ACHN (cell line): Measurements from ENCODE around the gene MAPK8.
A peak's percentile ranks its signal among the peaks of the same experiment; 100 is the strongest.
"Not testable (repeated sequence)": the region's sequence is repeated elsewhere in the genome, so short reads cannot be mapped to it uniquely, and the experiment has no call there.

Experiments used
- DNase-seq: peaks from one replicate; pipeline ENCODE4 v3.0.0-alpha.2; 2015
- in situ Hi-C: cut with HindIII; loops from 2 replicates; pipeline ENCODE4 v1.10.0; 2017; ENCODE audit warnings: low sequenced_read_pairs, low pct_ligation_motif_present, low pct_unique_long_range_greater_than_20kb

The MAPK8 gene

DNA sequence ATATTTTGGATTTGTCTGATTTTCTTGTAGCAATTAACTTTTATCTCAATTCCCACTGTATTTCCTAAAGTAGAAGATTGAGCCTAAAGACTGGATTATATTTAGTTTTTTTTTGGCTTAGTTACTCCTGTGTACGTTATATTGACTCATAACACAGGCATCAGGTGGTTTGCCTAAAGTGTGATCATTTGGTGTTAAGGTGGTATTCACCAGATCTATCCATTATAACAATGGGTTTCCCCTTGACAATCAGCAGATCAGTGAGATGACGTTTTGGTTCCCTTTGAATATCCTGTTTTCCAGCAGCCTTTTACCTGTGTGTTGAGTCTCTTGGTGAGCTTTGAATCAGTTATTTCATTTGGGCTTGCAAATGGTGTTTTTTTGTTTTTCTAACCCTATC is 18.1 kb downstream of the MAPK8 start:
- in situ Hi-C loops = no loop called here
- no peak for DNase-seq

DNA sequence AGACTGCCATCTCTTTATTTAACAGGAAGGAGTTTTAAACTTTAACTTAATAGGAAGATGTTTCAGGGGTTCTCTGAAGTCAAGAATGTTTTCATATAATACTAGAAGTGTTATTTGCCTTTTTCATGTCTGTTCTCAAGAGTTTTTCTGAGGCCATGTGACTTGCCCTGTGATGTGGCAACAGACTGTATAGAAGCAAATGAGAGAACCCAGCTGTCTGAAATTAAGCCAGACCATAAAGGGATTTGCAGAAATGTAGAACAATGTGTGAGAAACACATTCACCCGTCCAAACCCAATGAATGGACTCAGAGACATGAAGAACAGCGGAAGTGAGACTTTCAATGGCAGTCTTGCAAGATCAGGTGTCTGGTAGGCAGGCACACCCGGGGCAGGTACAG is 23.8 kb downstream of the MAPK8 start:
- in situ Hi-C loops = no loop called here
- no peak for DNase-seq

DNA sequence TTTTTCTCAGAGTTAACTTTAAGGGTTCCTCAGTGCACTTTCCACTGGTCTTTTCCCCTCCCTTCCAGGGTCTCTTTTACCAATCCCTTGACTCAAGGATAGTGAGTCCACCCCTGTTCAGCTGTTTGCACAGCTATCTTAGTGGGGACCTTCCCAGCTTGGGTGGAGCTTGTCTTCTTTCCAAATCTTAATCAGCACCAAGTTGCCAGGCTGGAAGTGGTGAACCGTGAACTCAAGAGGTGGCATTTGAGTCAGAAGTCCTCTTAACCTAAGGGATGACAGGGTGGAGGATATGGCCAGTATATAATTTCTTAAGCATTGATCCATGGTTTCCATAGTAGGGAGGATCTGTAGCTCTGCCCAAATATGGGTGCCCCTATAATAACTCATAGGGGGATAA is 25.0 kb downstream of the MAPK8 start:
- in situ Hi-C loops = no loop called here
- no peak for DNase-seq

DNA sequence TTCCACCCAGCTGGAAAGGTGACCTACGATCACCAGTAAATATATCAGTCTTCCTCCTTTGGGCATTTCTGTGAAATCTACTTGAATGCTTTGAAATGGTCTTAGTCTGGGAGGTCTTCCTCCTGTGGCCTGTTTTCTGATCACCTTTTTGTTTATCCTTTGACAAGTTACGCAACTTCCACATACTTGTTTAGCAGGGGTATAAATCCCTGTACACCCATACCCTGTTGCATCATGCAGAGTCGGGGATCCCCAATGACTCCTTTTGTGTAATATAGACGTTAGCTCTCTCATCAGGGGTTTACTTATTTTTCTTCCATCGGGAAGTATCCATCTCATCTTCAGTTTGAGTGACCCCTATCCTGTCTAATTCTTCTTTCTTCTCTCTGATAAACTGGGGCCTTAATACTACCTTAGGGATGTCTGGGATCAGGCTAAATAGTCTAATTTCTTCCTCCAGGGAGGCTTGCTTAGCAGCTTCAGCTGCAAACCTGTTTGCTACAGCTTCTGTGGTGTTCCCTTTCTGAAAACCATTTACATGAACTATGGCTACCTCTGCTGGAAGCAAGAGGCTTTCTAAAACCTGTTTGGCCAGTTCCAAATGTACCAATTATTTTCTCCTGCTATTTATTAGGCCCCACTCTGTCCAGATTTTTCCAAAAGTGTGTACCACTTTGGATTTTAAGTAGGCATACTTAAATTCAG is 25.8 kb downstream of the MAPK8 start:
- DNase-seq = no peak

DNA sequence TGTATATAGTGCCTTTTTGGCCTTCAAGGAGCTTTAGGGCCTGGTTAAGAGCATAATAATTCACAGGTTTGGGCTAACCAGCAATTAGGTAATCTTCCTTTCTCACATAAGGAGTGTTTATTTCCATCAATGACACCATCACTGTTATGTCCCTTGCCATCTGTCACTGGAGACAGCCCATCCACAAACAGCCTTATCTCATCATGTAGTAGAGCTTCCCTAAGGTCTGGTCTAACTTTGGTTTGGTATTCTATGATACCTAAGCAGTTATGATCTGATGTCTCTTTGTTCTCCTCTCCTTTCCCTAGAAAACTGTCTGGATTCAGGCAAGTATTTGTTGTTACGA is 26.4 kb downstream of the MAPK8 start:
- DNase-seq = no peak
- in situ Hi-C loops = no loop called here

More for the DNA sequence above, 25.8 kb downstream of the MAPK8 start:
- in situ Hi-C loops = no loop called here

DNA sequence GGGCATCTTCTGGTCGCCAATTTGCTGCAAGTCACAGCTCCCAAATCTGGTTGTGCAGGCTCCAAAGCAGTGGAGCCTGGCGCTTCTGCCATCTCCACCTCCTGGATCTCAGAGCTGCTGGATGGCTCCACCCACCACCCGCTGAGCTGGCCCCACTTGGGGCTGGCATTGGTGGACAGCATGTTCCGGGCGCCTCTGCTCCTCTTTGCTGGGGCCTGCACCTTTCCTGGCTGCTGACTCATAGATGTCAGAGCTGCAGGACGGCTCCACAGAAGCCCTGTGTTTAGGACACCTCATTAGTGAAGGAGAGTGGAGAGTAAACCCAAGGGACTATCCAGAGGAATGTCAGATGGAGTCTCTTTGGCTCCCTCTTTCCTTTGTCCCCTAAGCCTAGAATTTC is 27.4 kb downstream of the MAPK8 start:
- peak; percentile 84 for DNase-seq
- in situ Hi-C loops = no loop called here

DNA sequence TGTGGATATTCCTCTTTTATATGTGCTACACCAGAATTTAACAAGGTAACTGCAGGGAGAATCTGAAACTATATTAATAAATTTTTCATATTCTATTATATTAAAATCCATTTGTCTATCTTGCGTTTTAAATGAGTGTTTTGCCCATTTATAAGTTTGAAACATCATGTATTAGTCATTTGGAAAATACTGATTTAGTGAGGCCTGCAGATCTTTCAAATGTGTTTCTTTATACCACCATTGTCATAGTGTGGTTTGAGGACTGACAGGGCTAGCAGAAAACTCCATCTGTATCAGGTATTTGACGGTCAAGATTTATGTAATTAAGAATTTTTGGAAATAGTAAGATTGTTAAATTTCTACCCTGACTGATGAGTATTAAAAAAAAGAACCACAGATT is 29.3 kb downstream of the MAPK8 start:
- no peak for DNase-seq
- in situ Hi-C loops = no loop called here

DNA sequence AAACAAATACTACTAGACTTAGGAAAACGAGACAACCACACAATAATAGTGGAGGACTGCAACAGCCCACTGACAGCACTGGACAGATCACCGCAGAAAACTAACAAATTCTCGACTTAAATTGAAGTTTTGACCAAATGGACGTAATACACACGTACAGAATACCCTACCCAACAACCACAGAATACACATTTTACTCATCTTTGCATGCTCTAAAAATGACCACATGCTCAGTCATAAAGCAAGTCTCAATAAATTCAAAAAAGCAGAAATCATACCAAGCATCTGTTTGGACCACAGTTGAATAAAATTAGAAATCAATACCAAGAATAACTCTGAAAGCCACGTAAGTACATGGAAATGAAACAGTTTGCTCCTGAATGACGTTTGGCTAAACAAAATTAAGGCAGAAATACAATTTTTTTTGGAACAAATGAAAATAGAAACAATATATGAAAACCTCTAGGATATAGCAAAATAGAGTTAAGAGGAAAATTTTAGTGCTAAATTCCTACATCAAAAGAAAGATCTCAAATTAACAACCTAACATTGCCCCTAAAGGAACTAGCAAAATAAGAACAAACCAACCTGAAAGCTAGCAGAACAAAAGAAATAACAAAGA is 30.6 kb downstream of the MAPK8 start:
- in situ Hi-C loops = no loop called here
- no peak for DNase-seq

DNA sequence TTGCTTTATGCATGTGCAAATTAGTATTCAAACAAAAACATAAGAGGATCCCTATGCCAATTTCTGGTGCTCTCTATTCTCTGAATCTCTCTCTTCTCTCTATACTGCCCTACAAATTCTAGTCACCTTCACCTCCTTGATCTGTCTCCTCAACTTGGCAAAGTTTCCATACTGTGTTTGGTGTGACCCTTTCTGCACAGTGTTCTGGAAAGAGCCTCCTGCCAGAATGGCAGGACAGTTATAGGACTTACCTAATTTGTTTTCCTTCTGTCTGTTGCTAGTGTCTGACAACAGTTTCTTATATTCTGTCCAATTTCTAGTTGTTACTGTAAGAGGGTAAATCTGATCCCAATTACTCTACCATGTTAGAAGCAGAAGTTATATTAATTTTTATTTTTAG is 34.3 kb downstream of the MAPK8 start:
- in situ Hi-C loops = no loop called here
- DNase-seq = no peak

DNA sequence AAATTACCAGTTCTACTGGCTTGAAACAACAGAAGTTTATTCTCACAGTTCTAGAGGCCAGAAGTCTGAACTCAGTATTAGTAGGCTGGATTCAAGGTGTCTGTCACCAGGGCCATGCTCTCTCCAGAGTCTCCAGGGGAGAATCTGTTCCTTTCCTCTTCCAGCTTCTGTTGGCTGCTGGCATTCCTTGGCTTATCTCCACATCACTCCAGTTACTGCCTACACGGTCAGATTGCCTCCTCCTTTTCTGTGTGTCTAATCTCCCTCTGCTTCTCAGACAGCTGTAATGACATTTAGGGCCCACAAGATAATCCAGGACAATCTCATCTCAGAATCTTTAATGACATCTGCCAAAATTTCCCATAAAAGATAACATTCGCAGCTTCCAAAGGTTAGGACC is 36.6 kb downstream of the MAPK8 start:
- in situ Hi-C loops = no loop called here
- DNase-seq = no peak

DNA sequence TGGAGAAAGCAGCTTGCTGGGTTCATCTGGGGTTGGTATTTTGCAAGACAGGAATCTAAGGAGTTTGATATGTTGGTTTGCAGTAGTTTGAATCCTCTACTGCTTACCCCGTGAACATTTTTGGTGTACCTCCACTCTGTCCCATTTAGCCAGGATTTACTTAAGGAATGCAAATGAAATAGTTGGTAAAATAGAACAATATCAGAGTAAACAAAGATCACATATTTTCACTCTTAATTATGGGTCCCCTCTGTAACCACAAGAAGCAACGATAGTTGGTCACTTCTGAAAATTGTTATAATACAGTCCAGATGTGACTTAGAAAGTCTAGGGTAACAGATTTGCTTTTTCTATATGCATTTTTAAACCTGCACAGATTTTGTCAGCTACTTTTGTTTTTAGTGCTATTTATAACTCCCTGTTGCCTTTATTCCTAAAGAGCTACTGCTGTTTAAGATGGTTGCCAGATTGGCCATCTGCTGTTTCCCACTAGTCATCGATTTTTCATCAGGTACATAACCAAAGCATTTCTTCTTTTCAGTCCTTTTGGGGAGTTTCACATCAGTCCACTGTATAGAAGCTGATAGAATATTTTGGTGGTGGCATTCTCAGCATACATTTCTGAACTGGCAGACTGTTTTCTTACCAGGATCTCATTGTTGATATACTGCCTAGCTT is 37.6 kb downstream of the MAPK8 start:
- no peak for DNase-seq
- in situ Hi-C loops = no loop called here

DNA sequence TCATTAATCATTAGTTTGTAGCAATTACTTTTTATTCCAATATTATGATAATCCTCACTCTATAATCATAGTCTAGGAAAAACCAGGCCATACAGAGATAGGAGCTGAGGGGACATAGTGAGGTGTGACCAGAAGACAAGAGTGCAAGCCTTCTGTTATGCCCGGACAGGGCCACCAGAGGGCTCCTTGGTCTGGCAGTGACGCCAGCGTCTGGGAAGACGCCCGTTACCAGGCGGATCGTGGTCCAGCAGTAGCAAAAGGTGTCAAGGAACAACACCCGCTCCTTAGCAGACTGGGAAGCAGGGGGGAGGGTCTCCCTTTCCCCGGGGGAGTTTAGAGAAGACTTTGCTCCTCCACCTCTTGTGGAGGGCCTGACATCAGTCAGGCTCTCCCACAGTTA is 39.8 kb downstream of the MAPK8 start:
- DNase-seq, in situ Hi-C loops: not testable (repeated sequence)

DNA sequence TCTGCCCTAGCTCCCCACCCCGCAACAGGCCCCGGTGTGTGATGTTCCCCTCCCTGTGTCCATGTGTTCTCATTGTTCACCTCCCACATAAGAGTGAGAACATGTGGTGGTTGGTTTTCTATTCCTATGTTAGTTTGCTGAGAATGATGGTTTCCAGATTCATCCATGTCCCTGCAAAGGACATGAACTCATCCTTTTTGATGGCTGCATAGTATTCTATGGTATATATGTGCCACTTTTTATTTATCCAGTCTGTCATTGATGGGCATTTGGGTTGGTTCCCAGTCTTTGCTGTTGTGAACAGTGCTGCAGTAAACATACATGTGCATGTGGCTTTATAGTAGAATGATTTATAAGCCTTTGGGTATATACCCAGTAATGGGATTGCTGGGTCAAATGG is 41.1 kb downstream of the MAPK8 start:
- in situ Hi-C loops = not testable (repeated sequence)

DNA sequence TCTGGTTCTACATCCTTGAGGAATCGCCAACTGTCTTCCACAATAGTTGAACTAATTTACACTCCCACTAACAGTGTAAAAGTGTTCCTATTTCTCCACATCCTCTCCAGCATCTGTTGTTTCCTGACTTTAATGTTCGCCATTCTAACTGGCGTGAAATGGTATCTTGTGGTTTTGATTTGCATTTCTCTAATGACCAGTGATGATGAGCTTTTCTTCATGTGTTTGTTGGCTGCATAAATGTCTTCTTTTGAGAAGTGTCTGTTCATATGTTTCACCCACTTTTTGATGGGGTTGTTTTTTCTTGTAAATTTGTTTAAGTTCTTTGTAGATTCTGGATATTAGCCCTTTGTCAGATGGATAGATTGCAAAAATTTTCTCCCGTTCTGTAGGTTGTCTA is 41.5 kb downstream of the MAPK8 start:
- in situ Hi-C loops = not testable (repeated sequence)

More for the DNA sequence above, 41.1 kb downstream of the MAPK8 start:
- DNase-seq = not testable (repeated sequence)

DNA sequence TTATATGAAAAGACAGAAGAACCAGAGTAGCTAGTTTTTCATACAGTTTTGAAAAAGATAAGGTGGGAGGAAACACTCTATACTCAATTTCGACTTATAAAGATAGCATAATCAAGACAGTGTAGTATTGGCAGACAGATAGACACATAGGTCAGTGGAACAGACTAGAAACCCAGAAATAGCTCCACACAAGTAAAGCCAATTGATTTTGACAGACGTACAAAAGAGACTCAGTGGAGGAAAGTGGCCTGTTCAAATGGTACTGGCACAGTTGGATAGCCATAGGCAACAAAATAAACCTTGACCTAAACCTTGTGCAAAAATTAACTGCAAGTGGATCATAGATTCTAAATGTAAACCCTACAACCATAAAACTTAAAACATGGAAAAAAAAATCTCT is 46.8 kb downstream of the MAPK8 start:
- in situ Hi-C loops = no loop called here
- DNase-seq = no peak

More for the DNA sequence above, 41.5 kb downstream of the MAPK8 start:
- not testable (repeated sequence) for DNase-seq

DNA sequence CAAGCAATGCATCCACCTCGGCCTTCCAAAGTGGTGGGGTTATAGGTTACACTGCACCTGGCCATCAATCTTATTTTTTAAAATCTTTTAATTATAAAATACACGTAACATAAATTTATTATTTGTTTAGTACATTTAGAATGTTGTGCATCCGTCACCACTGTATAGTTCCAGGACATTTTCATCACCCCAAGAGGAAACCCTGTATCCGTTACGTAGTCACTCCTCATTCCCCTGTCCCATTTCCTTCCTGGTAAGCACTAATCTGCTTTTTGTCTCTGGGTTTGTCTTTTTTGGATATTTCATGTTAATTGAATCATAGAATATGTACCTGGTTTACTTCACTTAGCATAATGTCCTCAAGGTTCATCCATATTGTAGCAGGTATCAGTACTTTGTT is 51.2 kb downstream of the MAPK8 start:
- in situ Hi-C loops = no loop called here
- DNase-seq = no peak

DNA sequence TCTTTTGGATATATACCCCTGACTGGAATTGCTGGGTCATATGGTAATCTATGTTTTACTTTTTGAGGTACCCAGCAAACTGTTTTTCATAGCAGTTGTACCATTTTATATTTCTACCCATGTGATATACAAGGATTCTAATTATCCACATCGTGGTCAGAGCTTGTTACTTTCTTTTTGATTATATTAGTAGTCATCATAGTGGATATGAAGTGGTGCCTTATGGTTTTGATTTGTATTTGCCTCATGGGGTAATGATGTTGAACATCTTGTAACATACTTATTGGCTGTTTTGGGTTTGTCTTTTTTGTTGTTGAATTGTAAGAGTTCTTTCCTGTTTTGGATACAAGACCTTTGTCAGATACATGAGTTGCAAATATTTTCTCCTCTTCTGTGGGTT is 51.7 kb downstream of the MAPK8 start:
- in situ Hi-C loops = no loop called here

DNA sequence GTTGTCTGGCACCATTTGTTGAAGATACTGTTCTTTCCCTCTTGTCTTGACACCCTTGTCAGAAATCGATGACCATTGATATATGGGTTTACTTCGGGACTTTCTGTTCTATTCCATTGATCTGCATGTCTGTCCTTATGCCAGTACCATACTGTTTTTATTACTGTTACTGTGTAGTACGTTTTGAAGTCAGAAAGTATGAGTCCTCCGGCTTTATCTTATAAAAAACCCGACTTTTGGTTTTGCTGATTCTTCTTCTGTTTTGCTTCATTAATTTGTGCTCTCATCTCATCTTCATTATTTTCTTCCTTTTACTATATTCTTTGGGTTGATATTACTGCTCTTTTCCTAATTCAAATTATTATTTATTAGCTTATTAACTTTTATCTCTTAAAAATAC is 52.4 kb downstream of the MAPK8 start:
- no peak for DNase-seq
- in situ Hi-C loops = no loop called here

More for the DNA sequence above, 51.7 kb downstream of the MAPK8 start:
- no peak for DNase-seq

DNA sequence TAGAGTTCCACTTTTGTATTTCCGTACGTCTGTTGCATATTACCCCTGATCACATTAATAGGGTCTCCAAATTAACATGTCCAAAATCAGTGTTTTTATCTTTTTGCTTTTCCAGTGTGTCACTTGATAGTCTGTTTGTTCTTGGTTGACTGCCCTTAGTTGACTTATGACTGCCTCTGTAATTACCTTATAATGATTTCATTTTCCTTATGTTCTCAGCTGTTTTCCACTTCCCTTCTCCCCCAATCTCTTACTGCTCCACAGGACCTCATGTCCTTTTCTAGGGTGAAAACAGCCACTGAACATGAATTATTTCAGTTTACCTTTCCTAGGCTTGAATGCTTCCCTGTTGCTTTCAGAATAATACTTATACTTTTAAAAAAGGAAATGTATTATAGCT is 54.7 kb downstream of the MAPK8 start:
- no peak for DNase-seq
- in situ Hi-C loops = no loop called here
